Activated CD4-positive, alpha-beta T cell treated with anti-CD3 and anti-CD28 coated beads for 24 hours (primary cell): ENCODE measurements around the gene SNTB2.
"Not testable (repeated sequence)": the region's sequence is repeated elsewhere in the genome, so short reads cannot be mapped to it uniquely, and the experiment has no call there.

Experiments
- DNase-seq, 2 donors: peaks; one replicate each; pipeline ENCODE4 v3.0.0-alpha.2; 2020; ENCODE audit warnings: low read depth in 2 of 2

SNTB2 gene

GRCh38 chr16:69186642-69187445 is at the start of gene SNTB2:
Gene SNTB2 (plus strand): TSS chr16:69187164. CDS start chr16:69187167, 3 bp downstream.
- DNase-seq = peak; percentile 70 to 76

GRCh38 chr16:69138608-69139007 is 48.4 kb upstream of the SNTB2 start:
- no peak for DNase-seq

- not testable (repeated sequence) for DNase-seq
Measured at GRCh38 chr16:69139464-69139863, 47.5 kb upstream of the SNTB2 start.

GRCh38 chr16:69141014-69141413 is 46.0 kb upstream of the SNTB2 start:
- DNase-seq = no peak

GRCh38 chr16:69141936-69142335 is 45.0 kb upstream of the SNTB2 start:
- no peak for DNase-seq

- no peak for DNase-seq
Measured at GRCh38 chr16:69143116-69143515, 43.8 kb upstream of the SNTB2 start.

- DNase-seq = no peak
Measured at GRCh38 chr16:69145658-69146057, 41.3 kb upstream of the SNTB2 start.

- not testable (repeated sequence) for DNase-seq
Measured at GRCh38 chr16:69149621-69150020, 37.3 kb upstream of the SNTB2 start.

- DNase-seq = peak in 1 of 2 donors; percentile 51
Measured at GRCh38 chr16:69150146-69150865, 36.7 kb upstream of the SNTB2 start.

GRCh38 chr16:69157196-69157595 is 29.8 kb upstream of the SNTB2 start:
- DNase-seq = no peak

GRCh38 chr16:69160192-69160591 is 26.8 kb upstream of the SNTB2 start:
- no peak for DNase-seq

GRCh38 chr16:69165584-69165983 is 21.4 kb upstream of the SNTB2 start:
- no peak for DNase-seq

GRCh38 chr16:69166221-69166833 is 20.6 kb upstream of the SNTB2 start:
- DNase-seq = peak; percentile 62 to 64

GRCh38 chr16:69166946-69167930 is 19.7 kb upstream of the SNTB2 start:
- no peak for DNase-seq

GRCh38 chr16:69169051-69169450 is 17.9 kb upstream of the SNTB2 start:
- DNase-seq = no peak

GRCh38 chr16:69169607-69170352 is 17.2 kb upstream of the SNTB2 start:
- no peak for DNase-seq

- DNase-seq = no peak
Measured at GRCh38 chr16:69171325-69172084, 15.5 kb upstream of the SNTB2 start.

- DNase-seq = no peak
Measured at GRCh38 chr16:69176033-69176800, 10.7 kb upstream of the SNTB2 start.
